A673 (cell line): ENCODE data around the gene ITGA1. TPM values are rescaled to one million over a fixed set of nuclear protein-coding genes. Genes with fewer than 3 reads are reported as not detected.

Experiments
- BruUV-seq: library from RNA; stranded (reverse); fragments of 400-500 nt; replicated peaks from 2 replicates; lab custom pipeline; 2021; lab: Mats Ljungman, UMichigan
- CTCF ChIA-PET: fragments of 300-600 bp; sonication (Branson Sonifier 250); formaldehyde crosslinking; loops from one replicate; lab custom pipeline; 2022; ENCODE audit warnings: antibody characterized with exemption; lab: Charles Lee
- POLR2A ChIA-PET: fragments of 300-600 bp; sonication (Branson Sonifier 250); formaldehyde crosslinking; loops from one replicate; lab custom pipeline; 2022; ENCODE audit warnings: antibody characterized with exemption; ENCODE audit not compliant: low non-redundant PET; lab: Charles Lee
- DNase-seq: peaks from one replicate; pipeline ENCODE4 v3.0.0-alpha.2; 2015; ENCODE audit warnings: low spot score
- H3K27ac ChIP-seq: fragments of 200-600 bp; sonication (generic); 2 replicates; pipeline ENCODE4 v1.5.1; 2016; ENCODE audit warnings: mixed run types, low read depth, mild to moderate bottlenecking, mixed read lengths, antibody characterized with exemption, low read length; ENCODE audit not compliant: poor library complexity, severe bottlenecking
- H3K27me3 ChIP-seq: fragments of 200-600 bp; sonication (generic); replicated peaks from 2 replicates; pipeline ENCODE4 v1.6.1; 2017; ENCODE audit warnings: mixed run types, low read depth, mild to moderate bottlenecking, mixed read lengths, antibody characterized with exemption, low read length; ENCODE audit not compliant: insufficient read depth, poor library complexity
- H3K36me3 ChIP-seq: fragments of 200-600 bp; sonication (generic); 2 replicates; pipeline ENCODE4 v1.6.1; 2016; ENCODE audit warnings: mixed run types, mild to moderate bottlenecking, mixed read lengths, antibody characterized with exemption, low read length; ENCODE audit not compliant: insufficient read depth, poor library complexity, severe bottlenecking
- H3K4me1 ChIP-seq: fragments of 200-600 bp; sonication (generic); 2 replicates; pipeline ENCODE4 v1.6.1; 2017; ENCODE audit warnings: mixed run types, mild to moderate bottlenecking, mixed read lengths, antibody characterized with exemption, low read length; ENCODE audit not compliant: insufficient read depth, poor library complexity, severe bottlenecking
- H3K4me3 ChIP-seq: fragments of 200-600 bp; sonication (generic); 2 replicates; pipeline ENCODE4 v1.5.1; 2016; ENCODE audit warnings: low read depth, mixed run types, mild to moderate bottlenecking, mixed read lengths, low read length; ENCODE audit not compliant: poor library complexity, severe bottlenecking
- H3K9me3 ChIP-seq: fragments of 200-600 bp; sonication (generic); 2 replicates; pipeline ENCODE4 v1.6.1; 2016; ENCODE audit warnings: mixed run types, low read depth, mild to moderate bottlenecking, mixed read lengths, antibody characterized with exemption, low read length; ENCODE audit not compliant: poor library complexity, severe bottlenecking
- EZH2 ChIP-seq: fragments of 200-600 bp; sonication (generic); IDR thresholded peaks from 2 replicates; pipeline ENCODE4 v1.6.1; 2017; ENCODE audit warnings: borderline replicate concordance, low read depth, mild to moderate bottlenecking, mixed read lengths, antibody characterized with exemption, low read length; ENCODE audit not compliant: poor library complexity, severe bottlenecking
- intact Hi-C: fragments of 100-400 bp; cut with micrococcal nuclease; formaldehyde crosslinking; loops from one replicate; pipeline ENCODE4 v1.10.0; 2022; ENCODE audit not compliant: unreplicated experiment
- total RNA-seq: library from RNA; stranded (reverse); gene quantifications from 2 replicates; pipeline ENCODE4 v1.2.3, GENCODE V29; 2021
- TF ChIP-seq, protein P1 (sequence below): fragments of 300-800, 200-600 bp; sonication (generic); conservative IDR thresholded peaks from 2 replicates; pipeline ENCODE4 v1.5.1; 2017; ENCODE audit warnings: low read depth, mild to moderate bottlenecking, antibody characterized with exemption, low read length, moderate library complexity, mixed read lengths

The ITGA1 gene
- total RNA-seq, 1 experiment from 2014 or later: 8.1 TPM

DNA sequence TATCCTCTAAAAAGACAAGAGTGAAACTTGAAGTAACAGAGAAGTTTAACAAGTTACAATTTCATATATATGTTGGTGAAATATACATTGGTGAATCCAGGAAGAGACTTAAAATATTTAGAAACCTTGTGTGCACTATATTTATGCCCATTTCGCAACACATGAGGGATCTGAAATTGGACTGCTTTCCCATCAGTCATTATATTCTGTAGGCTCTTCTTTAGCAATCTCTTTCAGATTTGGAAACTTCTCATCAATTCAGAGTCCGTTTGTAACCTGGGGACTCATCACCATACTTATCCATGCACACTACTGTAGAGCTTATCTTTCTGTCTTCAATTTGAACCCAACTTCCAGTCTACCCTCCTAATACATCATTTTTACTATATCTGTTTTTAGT, 2.1 kb downstream of the ITGA1 start:
- intact Hi-C loops: loop anchor here (10.0 kb wide), 1 partner anchor 315 kb away; the partner anchor contains the start of gene MOCS2
- no peak for DNase-seq
- ChIA-PET CTCF (no interaction called here), POLR2A (no interaction called here)
- Histone ChIP-seq H3K4me1 (peaks cover 4% of the 10 kb centered on the region), H3K27me3 (no peaks in the 10 kb centered on the region), H3K9me3 (no peaks in the 10 kb centered on the region), H3K4me3 (no peak overlapping the region), H3K27ac (no peak overlapping the region), H3K36me3 (no peaks in the 10 kb centered on the region)
- TF ChIP-seq EZH2: no peak
- TF ChIP-seq, protein P1, sequence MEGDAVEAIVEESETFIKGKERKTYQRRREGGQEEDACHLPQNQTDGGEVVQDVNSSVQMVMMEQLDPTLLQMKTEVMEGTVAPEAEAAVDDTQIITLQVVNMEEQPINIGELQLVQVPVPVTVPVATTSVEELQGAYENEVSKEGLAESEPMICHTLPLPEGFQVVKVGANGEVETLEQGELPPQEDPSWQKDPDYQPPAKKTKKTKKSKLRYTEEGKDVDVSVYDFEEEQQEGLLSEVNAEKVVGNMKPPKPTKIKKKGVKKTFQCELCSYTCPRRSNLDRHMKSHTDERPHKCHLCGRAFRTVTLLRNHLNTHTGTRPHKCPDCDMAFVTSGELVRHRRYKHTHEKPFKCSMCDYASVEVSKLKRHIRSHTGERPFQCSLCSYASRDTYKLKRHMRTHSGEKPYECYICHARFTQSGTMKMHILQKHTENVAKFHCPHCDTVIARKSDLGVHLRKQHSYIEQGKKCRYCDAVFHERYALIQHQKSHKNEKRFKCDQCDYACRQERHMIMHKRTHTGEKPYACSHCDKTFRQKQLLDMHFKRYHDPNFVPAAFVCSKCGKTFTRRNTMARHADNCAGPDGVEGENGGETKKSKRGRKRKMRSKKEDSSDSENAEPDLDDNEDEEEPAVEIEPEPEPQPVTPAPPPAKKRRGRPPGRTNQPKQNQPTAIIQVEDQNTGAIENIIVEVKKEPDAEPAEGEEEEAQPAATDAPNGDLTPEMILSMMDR: no peak
- BruUV-seq: no TSS peak

DNA sequence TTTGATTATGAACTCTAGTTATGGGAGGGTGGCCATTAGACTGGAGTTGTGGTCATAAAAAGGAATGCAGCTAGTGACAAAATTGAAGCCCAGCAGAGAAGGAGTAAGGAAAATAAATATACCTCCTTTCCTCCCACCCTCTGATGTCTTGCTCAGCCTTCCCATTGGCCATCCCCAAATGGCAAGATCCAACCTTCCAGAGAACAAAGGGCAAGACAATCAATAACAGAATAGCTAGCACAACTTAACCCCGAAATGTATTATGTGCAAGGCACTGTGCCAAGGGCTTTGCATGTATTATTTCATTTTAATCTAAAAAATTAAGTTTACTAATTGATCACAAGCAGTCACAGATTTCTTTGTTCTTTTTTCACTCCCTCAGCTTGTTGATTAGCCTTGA, 3.6 kb downstream of the ITGA1 start:
- TF ChIP-seq EZH2: no peak
- TF ChIP-seq, protein P1: no peak
- Histone ChIP-seq H3K27ac (no peak overlapping the region), H3K4me3 (no peak overlapping the region), H3K4me1 (peaks cover 4% of the 10 kb centered on the region), H3K27me3 (no peaks in the 10 kb centered on the region), H3K36me3 (no peaks in the 10 kb centered on the region), H3K9me3 (no peaks in the 10 kb centered on the region)
- ChIA-PET POLR2A (no interaction called here), CTCF (no interaction called here)
- DNase-seq: no peak
- intact Hi-C loops: no loop called here
- BruUV-seq: no TSS peak

DNA sequence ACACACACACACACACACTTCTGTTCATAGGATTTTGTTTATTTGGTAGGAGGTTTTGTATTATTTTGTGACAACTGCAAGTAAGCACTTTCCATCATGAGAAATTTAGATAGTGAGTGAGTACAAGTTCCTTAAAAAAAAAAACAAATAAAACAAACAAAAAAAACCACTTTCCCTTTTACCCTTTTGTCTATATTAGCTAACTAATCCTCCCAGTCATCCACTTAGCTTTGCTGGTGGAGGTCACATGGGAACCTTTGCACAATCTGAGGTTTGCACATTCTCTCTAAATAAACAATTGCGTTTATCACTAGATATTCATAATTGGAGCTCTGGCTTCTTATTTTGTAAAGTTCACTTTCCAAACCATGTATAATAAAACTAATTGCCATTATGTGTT, 6.8 kb downstream of the ITGA1 start:
- no peaks in the 10 kb centered on the region for H3K36me3 ChIP-seq
- no peaks in the 10 kb centered on the region for H3K27me3 ChIP-seq
- TF ChIP-seq, protein P1: no peak
- TF ChIP-seq EZH2: no peak
- H3K4me1 ChIP-seq: no peaks in the 10 kb centered on the region
- H3K9me3 ChIP-seq: no peaks in the 10 kb centered on the region
- intact Hi-C loops: no loop called here
- ChIA-PET POLR2A (no interaction called here), CTCF (no interaction called here)
- BruUV-seq: no TSS peak
- no peak overlapping the region for H3K27ac ChIP-seq
- no peak for DNase-seq
- no peak overlapping the region for H3K4me3 ChIP-seq
